ENCODE results near the gene HTR5A. TPM values are rescaled to one million over a fixed set of nuclear protein-coding genes. Genes with fewer than 3 reads are reported as not detected.
"Not testable (repeated sequence)": the region's sequence is repeated elsewhere in the genome, so short reads cannot be mapped to it uniquely, and the experiment has no call there.

The HTR5A gene
- polyA plus RNA-seq (ENCODE audit: insufficient read depth in 1 of 5, insufficient read length in 5 of 5, low replicate concordance in 1 of 5): not detected
- long read RNA-seq, donor 1: 0 reads
- long read RNA-seq, donor 2: 0 reads
- long read RNA-seq, donor 3: 0 reads
- long read RNA-seq, donor 4: 0 reads
- long read RNA-seq, donor 5: 0 reads
- long read RNA-seq, donor 6: 0 reads
- long read RNA-seq, donor 7: 0 reads
- long read RNA-seq, donor 8: 0 reads

- DNase-seq: peak; percentile 77 to 87
Observed at GRCh38 chr7:155069992-155070751, at the start of gene HTR5A. TSS of gene HTR5A (plus strand) at chr7:155070324. CDS start at chr7:155070900, 576 bp downstream.

GRCh38 chr7:155020996-155021395 lies 49.1 kb upstream of the HTR5A start:
- DNase-seq: no peak

- DNase-seq: no peak
Observed at GRCh38 chr7:155021699-155022145, 48.4 kb upstream of the HTR5A start.

- no peak for DNase-seq
Observed at GRCh38 chr7:155027879-155028278, 42.2 kb upstream of the HTR5A start.

- no peak for DNase-seq
Observed at GRCh38 chr7:155032978-155033377, 37.1 kb upstream of the HTR5A start.

- not testable (repeated sequence) for DNase-seq
Observed at GRCh38 chr7:155034495-155034894, 35.6 kb upstream of the HTR5A start.

- no peak for DNase-seq
Observed at GRCh38 chr7:155038335-155038734, 31.8 kb upstream of the HTR5A start.

GRCh38 chr7:155043756-155044155 lies 26.4 kb upstream of the HTR5A start:
- no peak for DNase-seq

GRCh38 chr7:155048006-155048405 lies 22.1 kb upstream of the HTR5A start:
- no peak for DNase-seq

GRCh38 chr7:155051355-155051754 lies 18.8 kb upstream of the HTR5A start:
- no peak for DNase-seq

GRCh38 chr7:155053002-155053401 lies 17.1 kb upstream of the HTR5A start:
- DNase-seq: no peak

GRCh38 chr7:155054761-155055160 lies 15.4 kb upstream of the HTR5A start:
- peak; percentile 64 to 68 for DNase-seq

GRCh38 chr7:155057076-155057475 lies 13.0 kb upstream of the HTR5A start:
- no peak for DNase-seq

GRCh38 chr7:155058896-155059295 lies 11.2 kb upstream of the HTR5A start:
- DNase-seq: no peak

GRCh38 chr7:155059703-155060102 lies 10.4 kb upstream of the HTR5A start:
- no peak for DNase-seq

GRCh38 chr7:155062411-155062810 lies 7.7 kb upstream of the HTR5A start:
- DNase-seq: no peak

GRCh38 chr7:155064186-155064585 lies 5.9 kb upstream of the HTR5A start:
- no peak for DNase-seq

GRCh38 chr7:155066417-155066950 lies 3.6 kb upstream of the HTR5A start:
- DNase-seq: peak; percentile 6 to 24

GRCh38 chr7:155071121-155071651 lies 1.1 kb downstream of the HTR5A start:
- DNase-seq: no peak

- no peak for DNase-seq
Observed at GRCh38 chr7:155071916-155072571, 1.9 kb downstream of the HTR5A start.

- DNase-seq: no peak
Observed at GRCh38 chr7:155073922-155074321, 3.8 kb downstream of the HTR5A start.

- DNase-seq: no peak
Observed at GRCh38 chr7:155084021-155084420, 13.9 kb downstream of the HTR5A start.

Data from right lung (tissue), 10 donors.